ENCODE results near the gene ZFAND6. TPM values are rescaled to one million over a fixed set of nuclear protein-coding genes. Genes with fewer than 3 reads are reported as not detected.
A peak's percentile ranks its signal among the peaks of the same experiment; 100 is the strongest.

The ZFAND6 gene
- total RNA-seq, 1 experiment from 2014 or later = 89.7 TPM

DNA sequence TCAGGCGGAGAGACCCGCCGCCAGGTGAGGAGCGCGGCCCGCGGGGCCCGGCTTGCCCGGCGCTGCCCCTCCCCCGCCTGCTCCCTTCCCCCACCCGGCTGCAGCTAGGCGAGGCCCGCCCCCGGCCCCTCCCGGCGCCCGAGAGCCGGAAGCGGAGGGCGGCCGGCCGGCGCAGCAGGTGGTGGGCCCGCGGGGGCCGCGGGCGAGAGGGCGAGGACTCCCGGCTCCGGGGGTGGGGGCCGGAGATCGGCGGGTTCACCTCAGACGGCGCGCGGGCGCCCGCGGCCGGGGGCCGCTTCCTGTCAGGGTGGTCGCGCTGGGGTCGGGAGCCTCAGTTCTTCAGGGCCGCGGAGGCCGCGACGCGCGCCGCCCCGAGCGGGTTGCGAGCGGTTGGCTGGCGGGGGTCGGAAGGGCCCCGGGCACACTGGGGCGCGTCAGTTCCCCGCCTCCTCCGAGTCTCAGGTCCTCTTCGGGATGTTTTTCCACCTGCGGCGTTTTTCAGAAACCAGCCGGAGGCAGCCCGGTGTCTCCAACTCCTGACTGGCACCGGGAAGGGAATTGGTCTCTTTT, 395 bp downstream of the ZFAND6 start:
- Mint-ChIP-seq H3K4me1 (peaks cover 41% of the 10 kb centered on the region in 2 experiments), H3K4me3 (peak overlapping the region; percentile 84 to 90), H3K27me3 (ENCODE audit: low read depth) (peaks cover 3% of the 10 kb centered on the region; the same call in 1 of the 2 replicates), H3K27ac (peak overlapping the region; percentile 91 to 93 (median 92)), H3K36me3 (ENCODE audit: insufficient read depth in 1 of 3, low read depth in 3 of 3) (no peaks in the 10 kb centered on the region), H3K9me3 (no peaks in the 10 kb centered on the region; a peak in 1 of 5 replicates)
- H4K5ac ChIP-seq (ENCODE audit: insufficient read length, low read depth, low read length) = no peak overlapping the region
- no peak overlapping the region for H3K23ac ChIP-seq (ENCODE audit: insufficient read length, low read depth, low read length)
- peaks cover 7% of the 10 kb centered on the region for H3K23me2 ChIP-seq (ENCODE audit: insufficient read length, low read depth, low read length, poor library complexity, severe bottlenecking)
- H3K27me3 ChIP-seq (ENCODE audit: insufficient read depth, low read length) = no peaks in the 10 kb centered on the region
- H2BK15ac ChIP-seq (ENCODE audit: low read depth, low read length) = no peak overlapping the region
- H3K79me1 ChIP-seq (ENCODE audit: insufficient read depth, low read depth, low read length, poor library complexity, severe bottlenecking) = no peaks in the 10 kb centered on the region
- H3K56ac ChIP-seq (ENCODE audit: insufficient read length, low read depth, low read length) = no peak overlapping the region
- no peak overlapping the region for H3T11ph ChIP-seq (ENCODE audit: low read length)
- no peak overlapping the region for H2AK5ac ChIP-seq (ENCODE audit: insufficient read length, low read length)
- H3K9ac ChIP-seq (ENCODE audit: extremely low read depth, insufficient read length, low read length) = peak overlapping the region; percentile 72
- no peak overlapping the region for H4K8ac ChIP-seq (replicated peaks; ENCODE audit: insufficient read length, low read depth, low read length)
- H3K4me1 ChIP-seq (ENCODE audit: insufficient read depth, low read length) = no peaks in the 10 kb centered on the region; the same call in 1 of the 2 replicates
- no peaks in the 10 kb centered on the region for H3K9me3 ChIP-seq (ENCODE audit: control insufficient read depth, low read depth, low read length)
- peaks cover 22% of the 10 kb centered on the region; the same call in 1 of the 2 replicates for H3K79me2 ChIP-seq (ENCODE audit: insufficient read depth, low read length)
- no peaks in the 10 kb centered on the region for H4K20me1 ChIP-seq (ENCODE audit: control insufficient read depth, insufficient read depth, insufficient read length)
- H2AFZ ChIP-seq (ENCODE audit: low read length) = no peak overlapping the region
- TF ChIP-seq, protein P1, sequence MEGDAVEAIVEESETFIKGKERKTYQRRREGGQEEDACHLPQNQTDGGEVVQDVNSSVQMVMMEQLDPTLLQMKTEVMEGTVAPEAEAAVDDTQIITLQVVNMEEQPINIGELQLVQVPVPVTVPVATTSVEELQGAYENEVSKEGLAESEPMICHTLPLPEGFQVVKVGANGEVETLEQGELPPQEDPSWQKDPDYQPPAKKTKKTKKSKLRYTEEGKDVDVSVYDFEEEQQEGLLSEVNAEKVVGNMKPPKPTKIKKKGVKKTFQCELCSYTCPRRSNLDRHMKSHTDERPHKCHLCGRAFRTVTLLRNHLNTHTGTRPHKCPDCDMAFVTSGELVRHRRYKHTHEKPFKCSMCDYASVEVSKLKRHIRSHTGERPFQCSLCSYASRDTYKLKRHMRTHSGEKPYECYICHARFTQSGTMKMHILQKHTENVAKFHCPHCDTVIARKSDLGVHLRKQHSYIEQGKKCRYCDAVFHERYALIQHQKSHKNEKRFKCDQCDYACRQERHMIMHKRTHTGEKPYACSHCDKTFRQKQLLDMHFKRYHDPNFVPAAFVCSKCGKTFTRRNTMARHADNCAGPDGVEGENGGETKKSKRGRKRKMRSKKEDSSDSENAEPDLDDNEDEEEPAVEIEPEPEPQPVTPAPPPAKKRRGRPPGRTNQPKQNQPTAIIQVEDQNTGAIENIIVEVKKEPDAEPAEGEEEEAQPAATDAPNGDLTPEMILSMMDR (conservative IDR thresholded peaks at IDR 0.05) = no peak
- no peak overlapping the region for H2BK5ac ChIP-seq (ENCODE audit: insufficient read length, low read length)
- H3K18ac ChIP-seq (ENCODE audit: insufficient read length, low read depth, low read length) = peak overlapping the region; percentile 77
- peak overlapping the region; percentile 28 for H3K27ac ChIP-seq (ENCODE audit: insufficient read length, low read depth, low read length)
- H3K4me2 ChIP-seq (ENCODE audit: insufficient read depth, insufficient read length, low read length) = peak overlapping the region; percentile 45
- H3K14ac ChIP-seq (ENCODE audit: insufficient read depth, low read length) = peak overlapping the region; percentile 95; the same call in 1 of the 2 replicates
- DNase-seq = peak; percentile 62
- no peak overlapping the region for H2BK12ac ChIP-seq (ENCODE audit: insufficient read length, low read depth, low read length)
- WGBS (ENCODE audit: extremely low coverage, insufficient read length, low lambda C conversion rate) = no CpG with 5 or more reads among the region's 72 CpGs
- H4K91ac ChIP-seq (ENCODE audit: insufficient read length, low read depth, low read length) = no peak overlapping the region
- H2BK20ac ChIP-seq (ENCODE audit: low read depth, low read length, poor library complexity, severe bottlenecking) = no peak overlapping the region
- no peak overlapping the region for H3K4ac ChIP-seq (ENCODE audit: low read depth, low read length)
- H2BK120ac ChIP-seq (ENCODE audit: low read depth, low read length, poor library complexity, severe bottlenecking) = no peak overlapping the region

Data from H9 (cell line).